Tibial nerve (tissue), 4 donors: Measurements from ENCODE around the gene AADAT. TPM values are rescaled to one million over a fixed set of nuclear protein-coding genes. Genes with fewer than 3 reads are reported as not detected.

Experiments used
- DNase-seq, 2 donors: peaks; one replicate each; pipeline ENCODE4 v3.0.0-alpha.2; 2019; ENCODE audit warnings: low spot score in 2 of 2
- H3K27ac ChIP-seq, 4 donors: fragments of 200-600 bp; sonication (generic) in 3 of 4; one replicate each; pipeline ENCODE4 v1.5.1; 2017 to 2019; ENCODE audit warnings: mild to moderate bottlenecking in 1 of 4
- H3K27me3 ChIP-seq, 2 donors: fragments of 200-600 bp; sonication (generic) in 1 of 2; one replicate each; pipeline versions ENCODE4 v1.5.1 to v1.6.0; 2017 to 2019
- H3K36me3 ChIP-seq, 3 donors: fragments of 200-600 bp; sonication (generic); one replicate each; pipeline ENCODE4 v1.5.1; 2018 to 2019
- H3K4me1 ChIP-seq, 4 donors: fragments of 200-600 bp; sonication (generic) in 3 of 4; one replicate each; pipeline ENCODE4 v1.5.1; 2017 to 2019
- H3K4me3 ChIP-seq, 4 donors: fragments of 200-600 bp; sonication (generic) in 3 of 4; one replicate each; pipeline ENCODE4 v1.5.1; 2017 to 2019; ENCODE audit warnings: mild to moderate bottlenecking in 1 of 4, moderate library complexity in 1 of 4
- H3K9me3 ChIP-seq, 4 donors: fragments of 200-600 bp; sonication (generic) in 3 of 4; one replicate each; pipeline ENCODE4 v1.5.1; 2017 to 2019
- EP300 ChIP-seq, 2 donors: sonication (generic); formaldehyde crosslinking; IDR thresholded peaks; one replicate each; pipeline ENCODE4 v1.6.1; 2017; ENCODE audit warnings: antibody characterized with exemption in 2 of 2, mild to moderate bottlenecking in 1 of 2
- POLR2A ChIP-seq, 2 donors: fragments of 450-650 bp; IDR thresholded peaks; one replicate each; pipeline ENCODE4 v1.6.1; 2017; ENCODE audit warnings: antibody characterized with exemption in 2 of 2, mild to moderate bottlenecking in 2 of 2, moderate library complexity in 2 of 2
- WGBS, 2 donors: methylation state at CpG; one replicate each; pipeline ENCODE4 v1.1.5; 2018; 5-methylcytosine and 5-hydroxymethylcytosine counted together
- total RNA-seq, 4 donors: library from RNA; depleted of rRNA; stranded (reverse); fragments of >200 nt; gene quantifications; one replicate each; pipeline ENCODE4 v1.1.0, GENCODE V29; 2016
- TF ChIP-seq, protein P1 (sequence below), 5 experiments: fragments of 200-600 bp in 3 of 5; fragments of 450-650 bp in 2 of 5; sonication (generic) in 3 of 5; IDR thresholded peaks; one replicate each; pipeline ENCODE4 v1.5.1; 2016 to 2019; ENCODE audit warnings: antibody characterized with exemption in 5 of 5, mild to moderate bottlenecking in 3 of 5, moderate library complexity in 2 of 5

The AADAT gene
- total RNA-seq, 4 donors from 2014 or later: 4.9 to 12.0 (median 8.2) TPM

DNA sequence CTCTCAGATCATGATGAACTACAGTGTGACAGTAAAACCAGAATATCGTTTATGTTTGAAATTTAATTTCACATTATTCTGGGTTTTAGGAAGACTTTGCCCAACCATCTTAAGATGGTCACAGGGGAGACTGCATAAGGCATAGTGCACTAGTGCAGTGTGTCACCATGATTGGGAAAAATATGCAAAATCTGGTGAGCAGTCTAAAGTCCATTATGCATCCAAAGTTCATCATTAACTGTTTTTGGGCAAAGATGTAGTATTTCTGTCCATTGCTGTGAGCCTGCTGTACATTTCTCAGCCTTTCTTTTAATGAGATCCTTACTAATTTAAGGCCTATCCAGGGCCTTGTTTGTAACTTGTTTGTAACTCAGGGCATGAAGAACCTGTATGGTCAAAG, 52.3 kb downstream of the AADAT start:
- H3K9me3 ChIP-seq: no peaks in the 10 kb centered on the region
- TF ChIP-seq, protein P1, sequence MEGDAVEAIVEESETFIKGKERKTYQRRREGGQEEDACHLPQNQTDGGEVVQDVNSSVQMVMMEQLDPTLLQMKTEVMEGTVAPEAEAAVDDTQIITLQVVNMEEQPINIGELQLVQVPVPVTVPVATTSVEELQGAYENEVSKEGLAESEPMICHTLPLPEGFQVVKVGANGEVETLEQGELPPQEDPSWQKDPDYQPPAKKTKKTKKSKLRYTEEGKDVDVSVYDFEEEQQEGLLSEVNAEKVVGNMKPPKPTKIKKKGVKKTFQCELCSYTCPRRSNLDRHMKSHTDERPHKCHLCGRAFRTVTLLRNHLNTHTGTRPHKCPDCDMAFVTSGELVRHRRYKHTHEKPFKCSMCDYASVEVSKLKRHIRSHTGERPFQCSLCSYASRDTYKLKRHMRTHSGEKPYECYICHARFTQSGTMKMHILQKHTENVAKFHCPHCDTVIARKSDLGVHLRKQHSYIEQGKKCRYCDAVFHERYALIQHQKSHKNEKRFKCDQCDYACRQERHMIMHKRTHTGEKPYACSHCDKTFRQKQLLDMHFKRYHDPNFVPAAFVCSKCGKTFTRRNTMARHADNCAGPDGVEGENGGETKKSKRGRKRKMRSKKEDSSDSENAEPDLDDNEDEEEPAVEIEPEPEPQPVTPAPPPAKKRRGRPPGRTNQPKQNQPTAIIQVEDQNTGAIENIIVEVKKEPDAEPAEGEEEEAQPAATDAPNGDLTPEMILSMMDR (IDR thresholded peaks at IDR 0.05): no peak
- TF ChIP-seq POLR2A (IDR thresholded peaks at IDR 0.05) (no peak), EP300 (IDR thresholded peaks at IDR 0.05) (no peak)
- no peak overlapping the region for H3K4me3 ChIP-seq
- 89 to 96% methylated on average over 1 of the region's 1 CpG for WGBS, 2 donors
- no peaks in the 10 kb centered on the region for H3K27me3 ChIP-seq
- no peak overlapping the region for H3K27ac ChIP-seq
- no peak for DNase-seq
- H3K36me3 ChIP-seq: no peaks in the 10 kb centered on the region
- H3K4me1 ChIP-seq: no peaks in the 10 kb centered on the region

GRCh38 chr4:170035845-170036244, 53.9 kb downstream of the AADAT start:
- H3K4me1 ChIP-seq: no peaks in the 10 kb centered on the region
- 90 to 92% methylated on average over 3 of the region's 3 CpGs for WGBS, 2 donors
- TF ChIP-seq POLR2A (IDR thresholded peaks at IDR 0.05): no peak
- no peak for TF ChIP-seq EP300 (IDR thresholded peaks at IDR 0.05)
- TF ChIP-seq, protein P1 (IDR thresholded peaks at IDR 0.05): no peak
- H3K4me3 ChIP-seq: no peak overlapping the region
- H3K27ac ChIP-seq: no peak overlapping the region
- H3K27me3 ChIP-seq: no peaks in the 10 kb centered on the region
- no peaks in the 10 kb centered on the region for H3K36me3 ChIP-seq
- DNase-seq: no peak
- H3K9me3 ChIP-seq: no peaks in the 10 kb centered on the region

DNA sequence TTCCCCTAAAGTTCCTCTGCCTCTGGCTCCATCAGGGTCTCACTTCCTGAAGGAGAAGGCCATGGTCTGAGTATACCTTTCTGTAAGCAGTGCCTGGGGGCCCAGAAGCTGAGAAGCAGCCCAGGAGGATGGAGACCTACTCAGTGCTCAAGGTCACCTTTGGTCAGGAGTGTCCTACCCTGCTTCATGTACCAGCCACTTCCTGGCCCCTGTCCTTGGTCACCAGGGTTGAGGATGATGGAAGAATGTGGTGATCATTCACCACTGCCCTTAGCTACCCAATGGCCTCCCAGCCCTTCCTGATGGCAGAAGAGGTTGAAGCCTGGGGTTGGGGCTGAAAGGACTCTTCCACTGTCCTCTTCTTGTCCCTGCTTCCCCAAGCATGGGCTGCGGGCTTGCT, 54.5 kb downstream of the AADAT start:
- Histone ChIP-seq H3K27me3 (no peaks in the 10 kb centered on the region), H3K27ac (no peak overlapping the region), H3K36me3 (no peaks in the 10 kb centered on the region), H3K9me3 (no peaks in the 10 kb centered on the region), H3K4me1 (no peaks in the 10 kb centered on the region), H3K4me3 (no peak overlapping the region)
- DNase-seq: no peak
- WGBS, 2 donors: 53 to 61% methylated on average over 1 of the region's 1 CpG
- TF ChIP-seq, protein P1 (IDR thresholded peaks at IDR 0.05): no peak
- TF ChIP-seq POLR2A (IDR thresholded peaks at IDR 0.05) (no peak), EP300 (IDR thresholded peaks at IDR 0.05) (no peak)

- Histone ChIP-seq H3K36me3 (no peaks in the 10 kb centered on the region), H3K27me3 (no peaks in the 10 kb centered on the region), H3K9me3 (no peaks in the 10 kb centered on the region), H3K27ac (no peak overlapping the region), H3K4me3 (no peak overlapping the region), H3K4me1 (no peaks in the 10 kb centered on the region)
- TF ChIP-seq, protein P1 (IDR thresholded peaks at IDR 0.05): no peak
- TF ChIP-seq POLR2A (IDR thresholded peaks at IDR 0.05): no peak
- no peak for TF ChIP-seq EP300 (IDR thresholded peaks at IDR 0.05)
- DNase-seq: no peak
- 51 to 59% methylated on average over 2 of the region's 2 CpGs for WGBS, 2 donors
These were observed 55.8 kb downstream of the AADAT start for GRCh38 chr4:170033999-170034398.

DNA sequence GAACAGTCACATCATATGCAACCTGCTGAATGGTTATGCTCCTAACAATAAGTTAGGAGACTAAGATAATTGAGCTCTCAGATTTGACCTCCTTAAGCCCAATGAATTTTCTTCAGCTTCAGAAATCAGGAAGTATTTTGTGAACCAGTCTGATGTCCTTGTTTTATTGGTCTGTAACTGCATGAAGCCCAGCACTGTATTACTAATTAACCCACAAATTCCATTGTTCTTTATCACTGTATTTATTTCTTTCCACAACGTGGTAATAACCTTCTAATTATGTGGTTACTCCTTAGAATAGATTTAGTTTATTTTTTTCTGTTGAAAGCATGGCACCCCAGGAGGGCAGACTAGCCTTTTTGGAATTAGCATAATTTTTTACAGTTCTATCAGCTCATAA, 59.6 kb downstream of the AADAT start:
- 21 to 22% methylated on average over 1 of the region's 1 CpG for WGBS, 2 donors
- DNase-seq: no peak
- Histone ChIP-seq H3K4me1 (peaks cover 0 to 13% (median 2%) of the 10 kb centered on the region in 4 donors), H3K27me3 (no peaks in the 10 kb centered on the region), H3K4me3 (no peak overlapping the region), H3K36me3 (no peaks in the 10 kb centered on the region), H3K27ac (no peak overlapping the region), H3K9me3 (no peaks in the 10 kb centered on the region)
- TF ChIP-seq EP300 (IDR thresholded peaks at IDR 0.05) (no peak), POLR2A (IDR thresholded peaks at IDR 0.05) (no peak)
- TF ChIP-seq, protein P1 (IDR thresholded peaks at IDR 0.05): no peak
